Hematopoietic multipotent progenitor cell treated with erythropoietin and hydrocortisone succinate and interleukin-3 and kit ligand, for 6 days (in vitro differentiated cells): ENCODE data around the gene KCNJ1.

Experiments
- DNase-seq: peaks from one replicate; pipeline ENCODE4 v3.0.0-alpha.2; 2015

KCNJ1 gene

DNA sequence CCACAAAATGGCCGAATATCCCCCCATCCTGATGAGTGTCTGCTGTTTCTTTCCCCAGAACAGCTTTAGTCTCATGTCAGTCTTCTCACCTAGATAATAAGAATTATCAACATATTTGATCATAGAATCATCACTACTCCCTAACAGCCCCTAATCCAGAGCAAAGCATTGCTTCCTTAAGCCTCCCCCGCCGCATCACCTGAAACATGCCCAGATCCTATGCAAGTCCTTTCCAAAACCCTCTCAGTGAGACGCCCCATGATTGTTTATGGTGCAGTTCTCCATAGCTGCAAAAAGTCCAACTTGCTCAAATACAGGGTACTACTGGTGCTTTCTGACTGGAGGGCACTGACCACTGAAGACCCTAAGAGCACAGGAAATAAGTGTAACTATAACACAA, 20.1 kb downstream of the KCNJ1 start:
- DNase-seq: no peak

DNA sequence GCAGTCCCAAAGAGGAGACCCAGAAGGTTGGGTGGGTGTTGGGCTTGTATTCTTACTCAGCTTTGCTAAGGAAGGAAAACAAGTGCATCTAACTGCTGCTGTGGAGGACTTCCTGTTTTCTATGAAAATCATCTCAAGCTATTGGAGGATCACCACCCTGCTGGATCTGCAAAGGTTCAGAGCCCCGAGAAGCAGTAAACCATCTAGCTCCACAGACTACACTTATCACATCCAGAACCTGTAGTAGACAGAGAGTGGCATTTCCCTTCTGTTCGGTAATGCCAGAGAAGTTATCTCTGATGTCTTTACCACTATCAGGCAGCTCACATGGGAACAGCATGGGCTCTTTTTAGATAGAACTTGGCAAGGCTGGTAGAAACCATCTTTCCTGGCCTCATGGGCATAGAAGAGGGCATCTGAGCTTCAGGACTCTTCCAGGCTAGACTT, 21.7 kb downstream of the KCNJ1 start:
- DNase-seq: peak; percentile 72

DNA sequence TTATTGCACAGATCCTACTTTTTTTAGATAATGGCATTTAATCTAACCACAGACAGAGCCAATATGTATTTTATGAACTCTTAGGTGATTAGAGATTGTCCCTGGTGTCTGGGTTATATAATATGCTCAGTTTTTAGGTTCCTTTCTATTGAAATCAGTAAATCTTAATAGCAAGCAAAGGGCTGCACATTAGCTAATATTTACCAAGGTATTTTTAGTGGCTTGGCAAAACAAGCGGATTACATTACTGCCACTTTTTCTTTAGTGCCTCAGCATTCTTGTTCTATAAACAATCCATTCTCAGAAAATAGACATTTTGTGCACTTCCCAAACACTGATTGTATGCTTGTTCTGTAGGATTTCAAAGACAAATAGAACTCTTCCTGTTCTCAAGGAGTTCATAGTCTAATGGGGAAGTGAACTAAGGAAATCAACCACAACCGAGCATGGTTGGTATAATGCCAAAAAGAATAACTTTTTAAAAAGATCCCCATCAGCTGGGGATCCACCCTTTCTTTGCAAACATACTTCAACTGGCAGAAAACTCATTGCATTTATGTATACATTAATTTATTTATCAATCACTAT, 23.8 kb downstream of the KCNJ1 start:
- DNase-seq: peak; percentile 41

DNA sequence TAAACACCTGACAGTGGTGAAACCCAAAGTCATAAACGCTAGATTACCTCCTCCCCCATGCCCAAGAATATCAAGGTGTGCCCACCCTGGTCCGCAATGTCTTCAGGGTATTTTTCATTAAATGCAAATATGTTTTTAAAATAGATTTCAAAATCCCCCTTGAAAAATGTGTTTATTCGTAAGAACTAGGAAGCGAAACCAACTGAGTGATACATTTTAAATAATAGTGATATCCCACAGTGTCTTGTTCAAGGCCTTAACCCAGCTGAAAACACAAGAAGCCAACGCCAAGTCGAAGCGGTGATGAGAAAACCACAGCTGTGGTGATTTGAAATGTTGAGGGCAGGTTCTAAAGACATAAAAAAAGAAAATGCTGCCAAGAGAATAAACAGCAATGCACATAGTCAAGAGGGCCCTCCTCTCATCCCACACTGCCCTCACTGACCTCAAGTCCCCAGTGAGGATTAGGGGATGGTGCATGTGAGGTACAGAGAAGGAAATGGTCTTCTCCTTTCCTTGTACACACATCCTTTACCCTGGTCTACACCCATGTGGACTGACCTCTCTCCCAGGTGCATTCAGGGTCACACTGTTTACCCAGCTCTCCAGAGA, 25.5 kb downstream of the KCNJ1 start:
- DNase-seq: no peak

DNA sequence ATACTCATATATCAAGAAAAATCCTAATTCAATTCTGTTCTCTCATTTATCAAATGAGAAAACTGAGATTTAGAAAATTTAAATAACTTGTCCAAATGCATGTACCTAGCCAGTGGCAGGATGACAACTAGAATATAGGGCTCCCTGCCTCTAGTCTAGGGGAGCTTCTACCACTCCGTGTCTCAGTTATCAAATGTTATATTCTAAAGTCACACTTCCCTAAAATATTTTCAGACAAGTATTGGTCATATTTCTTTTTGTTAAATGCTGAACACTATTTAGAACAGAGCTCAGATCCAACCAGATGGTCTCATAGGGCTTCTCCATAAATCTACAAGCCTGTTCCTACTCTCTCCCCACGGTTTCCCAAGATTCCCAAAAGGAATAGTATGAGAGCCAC, 26.3 kb downstream of the KCNJ1 start:
- no peak for DNase-seq

DNA sequence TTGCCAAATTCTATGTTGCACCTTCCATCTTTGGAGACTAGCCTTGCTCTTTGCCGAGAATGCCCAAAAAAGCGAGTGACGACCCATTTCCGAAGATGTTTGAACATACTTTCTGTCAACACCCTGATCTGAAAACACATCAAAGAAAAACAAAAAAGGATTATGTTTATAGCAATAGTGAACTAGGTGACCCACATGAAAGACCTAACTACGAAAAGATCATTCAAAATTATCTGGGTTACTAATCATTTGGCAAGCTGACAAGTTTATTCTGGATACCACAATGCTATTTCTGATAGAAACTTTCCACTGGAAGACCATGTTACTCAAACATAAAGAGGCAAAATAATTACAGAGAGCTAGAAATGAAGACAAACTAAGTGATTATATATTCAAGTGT, 27.0 kb downstream of the KCNJ1 start:
- no peak for DNase-seq

DNA sequence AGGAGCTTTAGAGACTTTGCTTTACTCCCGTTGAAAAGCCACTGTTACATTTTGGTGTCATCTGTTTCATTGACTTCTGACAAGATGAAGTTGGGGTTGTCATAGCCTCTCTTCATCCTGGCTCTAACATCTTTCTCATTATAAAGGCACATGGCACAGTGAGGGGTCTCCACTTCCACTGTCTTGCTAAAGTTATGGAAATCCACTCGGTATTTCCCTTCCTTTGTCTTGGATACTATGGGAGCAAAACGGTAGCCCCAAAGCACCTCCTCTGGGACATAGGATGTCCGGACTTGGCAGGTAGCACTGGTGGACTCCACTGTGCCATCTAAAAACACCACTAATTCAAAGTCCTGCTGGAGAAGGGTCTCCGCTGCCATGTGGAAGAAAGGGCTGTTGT, 28.0 kb downstream of the KCNJ1 start:
- DNase-seq: no peak

DNA sequence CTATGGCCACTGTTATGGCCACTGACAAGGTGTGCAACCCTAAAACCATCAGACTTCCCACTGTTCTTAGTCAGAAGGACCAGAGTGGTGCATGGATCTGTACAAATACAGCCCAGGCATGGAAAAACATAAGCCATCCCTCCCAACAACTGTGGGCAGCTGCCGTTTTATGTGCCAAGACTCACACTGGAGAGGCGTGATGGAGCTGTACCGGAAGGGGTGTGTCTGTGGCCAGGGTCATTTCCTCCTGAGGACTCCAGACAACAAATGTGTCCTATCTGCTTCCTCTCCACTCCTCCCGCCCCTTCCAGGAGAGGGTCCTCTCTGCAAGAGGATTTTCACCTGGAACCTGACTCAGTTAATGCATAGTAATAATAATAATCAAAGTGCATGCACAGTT, 29.5 kb downstream of the KCNJ1 start:
- DNase-seq: peak; percentile 46

DNA sequence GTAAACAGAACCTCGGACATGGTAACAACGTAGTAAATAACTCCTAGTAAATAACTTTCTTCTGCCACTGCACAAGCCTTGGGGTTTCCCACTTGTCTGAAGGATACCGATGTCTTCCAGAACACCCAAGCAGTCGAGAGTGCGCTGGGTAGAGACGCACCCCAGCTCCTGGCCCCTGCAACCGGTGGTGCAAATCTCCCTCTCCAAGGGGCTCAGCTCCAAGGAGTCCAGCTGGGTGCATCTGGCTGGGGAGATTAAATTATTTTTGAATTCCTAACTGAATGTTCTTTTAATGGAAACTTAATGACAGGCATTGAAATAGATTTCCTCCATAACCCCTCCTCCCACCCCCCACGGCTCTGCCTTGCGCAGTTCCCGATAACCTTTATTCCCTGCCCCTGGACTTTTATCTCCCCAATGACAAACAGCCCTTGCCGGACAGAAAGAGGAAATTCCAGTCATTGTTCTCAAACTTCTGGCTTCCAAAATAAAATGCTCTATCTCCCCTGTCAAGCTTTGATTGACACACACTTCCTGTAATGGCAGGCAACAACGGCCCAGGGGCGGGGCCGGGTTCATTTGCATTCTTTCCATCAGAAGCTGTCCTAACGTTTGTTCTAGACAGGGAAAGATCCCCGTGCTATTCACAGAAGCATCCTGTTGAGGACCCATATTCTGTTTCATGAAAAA, 31.2 kb downstream of the KCNJ1 start:
- DNase-seq: peak; percentile 35

DNA sequence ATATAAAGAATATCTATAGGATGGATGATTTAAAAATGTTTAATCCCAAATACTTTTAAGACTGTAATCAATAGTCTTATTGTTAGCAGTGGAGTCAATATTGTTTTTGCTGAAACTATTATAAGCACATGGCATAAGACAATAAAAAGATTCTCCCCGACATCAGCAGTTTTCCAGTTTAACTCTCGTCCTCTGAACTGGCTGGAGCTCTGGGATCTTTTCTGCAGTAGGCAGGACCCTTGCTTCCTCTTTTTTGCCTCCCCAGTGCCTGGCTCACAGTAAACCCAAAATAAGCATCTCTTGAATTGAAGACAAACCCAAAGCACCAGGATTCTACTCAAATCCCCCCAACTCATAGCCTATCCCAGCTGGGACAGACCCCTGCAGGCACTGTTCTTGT, 32.9 kb downstream of the KCNJ1 start:
- DNase-seq: no peak

DNA sequence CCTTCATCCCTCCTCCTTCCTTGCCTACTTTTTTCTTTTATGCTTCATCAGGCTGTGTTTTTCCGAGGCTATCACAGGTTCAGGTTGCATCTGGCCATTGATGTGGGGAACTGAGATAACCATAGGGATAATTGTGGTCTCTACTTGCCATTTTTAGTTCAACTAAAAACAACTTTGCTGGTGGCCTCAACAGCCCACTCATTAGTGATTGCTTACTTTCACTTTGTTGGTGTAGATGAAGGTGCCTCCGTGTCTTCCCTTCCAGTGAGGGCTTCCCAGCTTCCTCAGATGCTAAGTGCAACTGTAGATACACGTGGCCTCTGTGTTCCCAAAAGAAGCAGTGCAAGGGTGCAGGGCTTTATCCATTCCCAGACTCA, 35.0 kb downstream of the KCNJ1 start:
- no peak for DNase-seq

DNA sequence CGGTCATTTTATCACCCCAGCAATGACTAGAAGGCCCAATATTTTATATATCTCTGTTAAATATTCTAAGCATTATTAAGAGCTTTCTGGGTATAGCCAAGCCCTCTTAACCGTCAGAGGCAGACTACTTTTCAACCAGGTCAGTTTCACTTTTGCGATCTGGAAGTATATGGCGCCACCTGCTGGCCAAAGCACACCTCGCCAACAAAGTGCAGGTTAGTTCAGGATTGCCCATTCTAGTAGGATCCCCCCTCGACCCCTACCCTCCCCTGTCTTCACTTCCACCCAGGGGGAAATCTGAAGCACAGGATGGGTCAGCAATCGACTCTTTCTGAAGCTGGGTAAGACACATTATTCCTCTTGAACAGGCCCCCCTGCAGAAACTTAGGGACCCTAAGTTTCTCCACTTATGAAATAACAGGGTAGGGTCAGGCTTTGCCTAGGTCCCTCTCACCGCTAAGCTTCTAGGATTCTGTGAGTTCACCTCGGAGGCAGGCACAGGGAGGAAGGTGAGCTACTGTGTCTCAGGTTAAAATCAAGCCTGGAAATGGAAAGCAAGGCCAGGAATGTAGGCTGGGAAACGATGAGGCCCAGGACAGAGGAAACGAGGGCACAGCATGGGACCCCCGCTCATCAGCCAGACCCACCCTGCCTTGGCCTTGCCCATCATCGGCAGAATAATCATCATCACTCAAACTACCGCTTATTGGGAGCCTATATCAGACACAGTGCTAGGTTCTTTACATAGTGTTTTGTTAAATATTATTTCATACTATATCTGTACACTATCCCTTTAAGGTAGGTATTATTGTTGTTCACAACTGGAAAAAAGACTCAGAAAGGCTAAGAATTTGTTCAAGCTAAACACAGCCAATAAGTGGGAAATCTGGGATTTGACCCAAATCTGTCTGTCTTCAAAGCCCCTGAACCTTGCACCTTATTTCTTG, 35.6 kb downstream of the KCNJ1 start:
- DNase-seq: peak; percentile 94

DNA sequence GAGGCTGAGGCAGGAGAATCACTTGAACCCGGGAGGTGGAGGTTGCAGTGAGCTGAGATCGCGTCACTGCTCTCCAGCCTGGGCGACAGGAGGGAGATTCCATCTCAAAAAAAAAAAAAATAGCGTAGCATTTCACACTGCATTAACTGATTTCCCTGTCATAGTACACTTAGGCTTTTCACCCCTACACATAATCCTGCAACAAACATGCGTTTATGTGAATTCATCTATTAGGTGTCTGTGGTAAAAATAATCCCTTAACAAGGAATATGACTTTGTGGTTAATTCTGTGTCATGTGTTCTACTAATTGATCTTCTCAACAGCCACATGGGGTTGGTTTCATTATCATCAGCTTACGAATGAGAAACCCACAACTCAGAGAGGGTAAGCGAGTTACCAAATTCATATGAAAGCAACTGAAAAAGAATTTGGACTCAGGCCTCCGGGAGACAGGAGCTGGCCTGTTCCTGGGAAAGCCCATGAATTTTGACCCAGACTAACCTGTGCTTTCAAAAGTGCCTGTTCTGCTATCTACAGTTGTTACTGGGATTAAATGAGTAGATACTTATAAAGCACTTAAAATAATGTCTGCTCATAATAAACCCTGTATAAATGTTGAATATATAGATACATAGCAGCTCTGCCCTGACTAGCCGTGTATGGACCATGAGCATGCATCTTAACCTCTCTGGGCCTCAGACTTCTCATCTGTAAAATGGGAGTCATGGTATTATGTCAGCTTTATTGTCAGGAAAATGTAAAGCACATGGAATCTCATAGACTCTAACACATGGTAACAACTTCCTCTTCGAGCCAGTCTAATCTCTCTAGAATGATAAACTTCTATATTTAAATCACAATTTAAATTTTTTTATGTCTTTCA, 36.6 kb downstream of the KCNJ1 start:
- DNase-seq: peak; percentile 18

DNA sequence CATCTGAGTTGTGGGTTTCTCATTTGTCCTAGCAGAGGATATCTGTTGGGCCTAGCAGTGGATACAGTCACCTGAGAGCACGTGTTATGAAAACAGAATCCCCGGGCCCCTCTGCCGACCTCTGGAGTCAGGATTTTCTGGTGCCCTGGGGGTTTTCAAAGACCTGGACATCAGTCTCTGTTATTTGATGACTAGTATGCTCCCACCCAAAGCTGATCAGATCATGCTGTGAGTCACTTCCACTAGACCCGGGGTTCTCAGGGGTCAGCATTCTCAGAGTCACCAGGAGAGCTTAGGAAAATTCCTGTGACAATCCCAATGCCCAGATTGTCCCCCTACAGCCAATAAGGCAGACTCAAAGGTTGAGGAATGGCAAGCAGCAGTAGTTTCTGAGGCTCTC, 38.7 kb downstream of the KCNJ1 start:
- DNase-seq: no peak

DNA sequence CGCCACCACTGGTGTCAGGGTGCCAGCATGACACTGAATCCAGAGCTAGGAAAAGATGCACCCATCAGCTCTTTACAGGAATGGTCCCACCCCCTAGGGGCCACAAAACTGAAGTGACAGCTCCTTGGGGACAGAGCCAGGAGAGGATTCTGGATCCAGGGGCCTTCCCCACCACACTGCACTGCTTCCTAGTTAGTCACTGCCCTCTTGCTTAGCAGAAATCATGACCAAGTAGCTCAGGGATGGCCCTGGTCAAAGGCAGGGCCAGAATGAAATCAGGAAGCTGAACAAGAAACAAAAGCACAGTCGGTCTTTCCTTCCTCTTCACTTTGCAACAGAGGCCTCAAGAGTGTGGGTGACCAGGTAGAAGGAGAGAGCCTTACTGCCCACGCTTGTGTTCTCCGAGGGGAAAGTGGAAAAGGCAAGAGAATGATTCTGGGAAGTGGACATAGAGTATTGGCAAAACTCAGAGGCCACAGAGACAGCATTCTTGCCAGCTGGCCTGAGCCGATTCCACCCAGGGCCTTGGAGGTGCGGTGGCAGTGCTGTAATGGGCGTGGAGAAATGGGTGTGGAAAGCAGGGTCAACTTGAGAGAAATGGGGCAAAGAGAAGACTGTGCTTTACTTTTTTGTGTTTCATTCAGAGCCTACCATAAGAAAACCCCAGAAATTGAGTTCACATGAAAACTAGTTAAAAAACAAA, 39.8 kb downstream of the KCNJ1 start:
- DNase-seq: no peak

DNA sequence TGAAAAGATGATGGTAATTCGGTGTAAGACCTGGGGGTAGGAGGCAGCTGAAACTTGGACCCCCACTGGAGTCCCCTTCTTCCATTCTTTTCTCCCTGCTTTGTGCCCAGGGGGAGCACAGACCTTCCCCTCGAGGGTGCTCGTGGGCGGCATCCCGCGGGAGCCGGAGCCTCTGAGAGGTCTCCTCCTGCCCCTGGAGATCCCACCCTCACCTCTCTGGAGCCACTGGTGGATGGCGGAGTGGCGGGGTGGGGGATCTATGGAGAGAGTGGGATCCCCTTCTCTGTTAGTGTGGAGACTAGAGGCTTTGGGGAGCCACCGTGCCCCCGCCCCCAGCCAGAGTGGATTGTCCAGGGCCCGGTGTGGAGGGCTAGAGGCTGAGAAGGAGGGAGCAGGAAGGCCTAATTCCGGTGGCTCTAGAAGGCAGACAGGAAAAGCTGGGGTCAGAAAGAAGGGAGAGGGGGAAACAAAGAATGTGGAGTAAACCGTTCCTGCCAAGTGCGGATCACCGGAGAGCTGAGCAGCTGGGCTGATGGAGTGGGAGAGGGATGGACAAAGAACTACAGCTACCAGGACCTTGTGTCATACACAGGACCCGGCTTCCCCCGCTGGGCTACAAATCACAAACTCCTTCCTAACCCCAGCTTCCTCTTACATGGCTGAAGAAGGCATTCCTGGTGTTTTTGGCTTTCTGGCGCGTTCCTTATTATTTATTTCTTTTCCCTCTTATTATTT, 41.9 kb downstream of the KCNJ1 start:
- DNase-seq: no peak

DNA sequence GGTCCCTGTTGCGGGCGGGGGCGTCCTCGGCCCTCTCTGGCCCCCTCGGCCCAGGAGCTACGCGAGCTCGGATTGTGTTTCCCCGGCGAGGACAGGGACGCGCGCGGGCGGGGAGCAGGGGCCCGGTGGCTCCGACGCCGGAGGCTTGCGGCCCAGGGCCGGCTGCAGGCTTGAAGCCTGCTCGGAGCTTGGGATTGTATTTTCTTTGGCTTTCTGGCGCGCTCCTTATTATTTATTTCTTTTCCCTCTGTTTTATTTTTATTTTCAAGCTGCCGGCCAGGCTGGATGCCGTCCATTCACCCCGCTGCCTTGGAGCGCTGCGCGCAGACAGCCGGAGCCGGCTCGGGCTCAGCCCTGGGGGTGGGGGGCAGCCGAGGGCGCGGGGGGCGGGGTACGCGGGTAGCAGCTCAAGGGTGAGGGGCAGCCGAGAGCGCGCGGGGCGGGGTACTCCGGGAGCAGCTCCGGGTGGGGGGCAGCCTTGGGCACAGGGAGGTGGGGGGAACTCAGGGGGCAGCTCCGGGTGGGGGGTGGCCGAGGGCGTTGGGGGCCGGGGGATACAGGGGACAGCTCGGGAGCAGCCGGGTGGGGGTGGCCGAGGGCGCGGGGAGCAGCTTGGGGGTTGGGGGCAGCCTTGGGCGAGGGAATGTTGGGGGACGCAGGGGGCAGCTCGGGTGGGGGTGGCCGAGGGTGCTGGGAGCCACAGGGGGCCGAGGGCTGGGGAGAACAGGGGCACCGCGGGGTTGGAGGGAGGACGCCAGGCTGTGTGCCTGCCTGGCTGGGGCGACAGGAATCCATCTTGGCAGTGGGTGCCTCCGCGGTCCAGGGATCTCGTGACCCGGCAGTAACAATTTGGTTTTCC, 42.7 kb downstream of the KCNJ1 start:
- DNase-seq: no peak

DNA sequence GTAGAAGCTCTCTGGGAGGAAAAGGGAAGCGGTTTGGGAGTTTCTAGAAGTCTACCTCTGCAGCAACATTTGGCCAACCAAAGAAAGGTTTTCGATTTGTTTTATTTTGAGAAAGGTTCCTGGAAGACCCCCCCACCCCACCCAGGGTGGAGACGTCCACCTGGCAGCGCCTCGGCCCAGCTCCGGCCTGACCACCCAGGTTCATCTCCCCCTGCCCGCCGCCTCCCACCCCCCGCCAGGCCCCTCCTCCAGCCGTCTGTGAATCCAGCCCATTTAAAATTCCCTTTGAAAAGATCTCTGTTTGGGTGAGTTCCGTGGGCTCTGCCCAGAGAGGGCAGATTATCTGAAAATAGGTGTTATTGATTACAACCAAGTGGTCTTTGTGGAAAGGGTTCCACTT, 43.3 kb downstream of the KCNJ1 start:
- DNase-seq: no peak

DNA sequence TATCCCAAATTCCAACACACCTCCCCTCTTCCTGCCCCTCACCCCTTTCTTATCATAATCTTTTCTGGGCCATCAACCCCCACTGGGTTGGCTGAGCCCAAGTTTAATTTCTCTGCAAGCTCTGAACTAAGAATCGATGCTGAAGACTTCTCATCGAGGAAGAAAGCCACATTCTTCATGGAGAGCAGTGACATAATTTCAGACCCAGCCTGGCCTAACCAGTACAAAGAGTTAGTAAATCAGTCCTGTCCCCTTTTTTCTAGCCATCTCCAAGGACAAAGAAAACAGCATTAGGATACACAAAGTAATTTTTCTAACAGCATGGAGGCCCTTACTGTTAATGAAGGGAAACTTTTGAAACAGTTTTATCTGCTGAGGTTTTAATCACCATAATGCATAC, 45.0 kb downstream of the KCNJ1 start:
- DNase-seq: no peak

DNA sequence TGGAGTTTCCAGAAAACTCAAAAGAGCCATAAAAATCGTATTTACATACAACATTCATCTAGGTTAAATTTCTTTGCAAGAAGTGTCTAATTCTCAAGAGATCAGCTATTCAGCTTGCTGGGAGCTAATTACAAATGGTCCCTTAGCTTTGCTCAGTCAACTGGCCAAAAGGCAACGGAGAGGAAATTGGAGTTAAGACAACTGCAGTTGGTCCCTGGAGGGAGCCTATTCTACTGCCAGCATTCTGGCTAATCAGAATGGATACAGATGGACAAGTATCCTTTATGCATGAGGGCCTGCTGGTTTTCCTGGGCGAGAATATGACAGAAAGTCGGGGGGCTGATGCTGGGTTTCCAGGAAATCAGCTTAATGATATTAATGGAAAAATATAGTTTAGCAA, 45.5 kb downstream of the KCNJ1 start:
- DNase-seq: no peak
